Endothelial cell of umbilical vein (primary cell): Measurements from ENCODE around the gene OCEL1.

ENCODE experiments used
- EZH2 ChIP-seq: IDR thresholded peaks from 2 replicates; pipeline ENCODE4 v1.6.1; 2012; ENCODE audit warnings: borderline replicate concordance, low read depth, mild to moderate bottlenecking, moderate library complexity, low read length, inconsistent platforms; ENCODE audit not compliant: severe bottlenecking
- FOS ChIP-seq: IDR thresholded peaks from 2 replicates; pipeline ENCODE4 v1.6.1; 2011; ENCODE audit warnings: mild to moderate bottlenecking, low read length, moderate library complexity, borderline replicate concordance; ENCODE audit not compliant: insufficient read depth
- GATA2 ChIP-seq: IDR thresholded peaks from 2 replicates; pipeline ENCODE4 v1.7.0; 2011; ENCODE audit warnings: low read depth, mild to moderate bottlenecking, moderate library complexity, mixed read lengths, low read length; ENCODE audit not compliant: insufficient read length, insufficient read depth
- JUN ChIP-seq: IDR thresholded peaks from 2 replicates; pipeline ENCODE4 v1.6.1; 2011; ENCODE audit warnings: borderline replicate concordance, low read depth; ENCODE audit not compliant: insufficient read length, insufficient read depth
- MYC ChIP-seq: IDR thresholded peaks from one replicate; pipeline ENCODE4 v1.6.1; 2011; ENCODE audit warnings: mild to moderate bottlenecking, low read depth, low read length
- POLR2A ChIP-seq: IDR thresholded peaks from 2 replicates; pipeline ENCODE4 v1.6.1; 2012; ENCODE audit warnings: low read depth, mild to moderate bottlenecking, control low read depth, low read length
- POLR2AphosphoS5 ChIP-seq: IDR thresholded peaks from 2 replicates; pipeline ENCODE4 v1.6.1; 2012; ENCODE audit warnings: low read depth, mild to moderate bottlenecking, control low read depth, low read length, moderate library complexity; ENCODE audit not compliant: insufficient read depth
- TF ChIP-seq, protein P1 (sequence below), 2 donors: IDR thresholded peaks; 1 replicate in 1 of 2; 2 replicates in 1 of 2; pipeline ENCODE4 v1.5.1; 2011; ENCODE audit warnings: low read length in 2 of 2, mild to moderate bottlenecking in 2 of 2, moderate library complexity in 2 of 2, control low read depth in 1 of 2, inconsistent platforms in 1 of 2, low read depth in 1 of 2; ENCODE audit not compliant: insufficient read depth in 1 of 2; ENCODE audit errors: extremely low read depth in 1 of 2
- TF ChIP-seq, protein P2 (sequence below): IDR thresholded peaks from 2 replicates; pipeline ENCODE4 v1.6.1; 2011; ENCODE audit not compliant: insufficient read depth, insufficient read length

DNA sequence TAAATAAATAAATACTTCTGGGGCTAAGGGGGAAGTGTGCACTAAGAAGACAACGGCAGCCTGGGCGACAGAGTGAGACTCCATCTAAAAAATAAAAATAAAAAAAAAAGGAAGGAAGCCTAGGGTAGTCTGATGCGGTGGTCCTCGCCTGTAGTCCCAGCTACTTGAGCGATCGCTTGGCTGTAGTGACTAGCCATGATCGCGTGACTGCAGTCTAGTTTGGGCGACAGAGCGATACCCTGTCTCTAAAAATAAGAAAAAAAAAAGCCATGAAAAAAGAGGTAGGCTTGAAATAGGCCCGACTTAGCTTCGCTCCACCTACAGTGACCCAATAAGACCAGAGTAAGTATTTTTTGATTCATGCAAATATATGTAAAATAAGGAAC is 40.6 kb downstream of the OCEL1 start:
- TF ChIP-seq POLR2A (no peak), MYC (no peak), POLR2AphosphoS5 (no peak), JUN (no peak), GATA2 (no peak), EZH2 (no peak), FOS (no peak)
- TF ChIP-seq, protein P1, sequence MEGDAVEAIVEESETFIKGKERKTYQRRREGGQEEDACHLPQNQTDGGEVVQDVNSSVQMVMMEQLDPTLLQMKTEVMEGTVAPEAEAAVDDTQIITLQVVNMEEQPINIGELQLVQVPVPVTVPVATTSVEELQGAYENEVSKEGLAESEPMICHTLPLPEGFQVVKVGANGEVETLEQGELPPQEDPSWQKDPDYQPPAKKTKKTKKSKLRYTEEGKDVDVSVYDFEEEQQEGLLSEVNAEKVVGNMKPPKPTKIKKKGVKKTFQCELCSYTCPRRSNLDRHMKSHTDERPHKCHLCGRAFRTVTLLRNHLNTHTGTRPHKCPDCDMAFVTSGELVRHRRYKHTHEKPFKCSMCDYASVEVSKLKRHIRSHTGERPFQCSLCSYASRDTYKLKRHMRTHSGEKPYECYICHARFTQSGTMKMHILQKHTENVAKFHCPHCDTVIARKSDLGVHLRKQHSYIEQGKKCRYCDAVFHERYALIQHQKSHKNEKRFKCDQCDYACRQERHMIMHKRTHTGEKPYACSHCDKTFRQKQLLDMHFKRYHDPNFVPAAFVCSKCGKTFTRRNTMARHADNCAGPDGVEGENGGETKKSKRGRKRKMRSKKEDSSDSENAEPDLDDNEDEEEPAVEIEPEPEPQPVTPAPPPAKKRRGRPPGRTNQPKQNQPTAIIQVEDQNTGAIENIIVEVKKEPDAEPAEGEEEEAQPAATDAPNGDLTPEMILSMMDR (IDR thresholded peaks at IDR 0.05; ENCODE audit: extremely low read depth in 1 of 2, insufficient read depth in 1 of 2, low read depth in 1 of 2, low read length in 2 of 2), result no peak
- TF ChIP-seq, protein P2, sequence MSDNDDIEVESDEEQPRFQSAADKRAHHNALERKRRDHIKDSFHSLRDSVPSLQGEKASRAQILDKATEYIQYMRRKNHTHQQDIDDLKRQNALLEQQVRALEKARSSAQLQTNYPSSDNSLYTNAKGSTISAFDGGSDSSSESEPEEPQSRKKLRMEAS, result no peak
